ENCODE measurements around the gene PWP2.
"Not testable (repeated sequence)": the region's sequence is repeated elsewhere in the genome, so short reads cannot be mapped to it uniquely, and the experiment has no call there.

DNA sequence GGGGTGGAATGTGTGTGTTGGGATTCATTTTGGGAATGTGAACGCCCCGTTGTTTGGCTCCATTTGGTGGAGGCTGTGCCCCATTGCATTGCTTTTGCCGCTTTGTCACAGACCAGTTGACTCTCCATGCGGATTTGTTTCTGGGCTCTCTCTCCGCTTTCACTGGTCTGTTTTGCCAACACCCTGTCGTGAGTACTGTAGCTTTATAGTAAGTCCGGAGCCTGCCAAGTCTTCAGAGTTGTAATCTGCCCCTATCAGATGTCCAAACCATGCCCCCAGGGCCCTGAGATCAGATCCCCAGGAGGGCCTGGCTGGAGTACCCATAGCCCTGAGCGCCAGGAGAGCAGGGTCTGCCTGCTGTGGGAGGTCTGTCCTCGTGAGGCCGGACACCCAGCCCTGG, 43.1 kb downstream of the PWP2 start:
- not testable (repeated sequence) for TF ChIP-seq ZNF274 (IDR thresholded peaks at IDR 0.05; ENCODE audit: low read depth, low read length); YY1 (IDR thresholded peaks at IDR 0.05; ENCODE audit: insufficient read depth, insufficient read length); SUZ12 (IDR thresholded peaks at IDR 0.05; ENCODE audit: extremely low read depth, insufficient read depth, insufficient read length)

Data from NT2/D1 (cell line).